Activated CD4-positive, alpha-beta T cell treated with anti-CD3 and anti-CD28 coated beads, Interleukin-2, amount 10 ng/mL, durations not matched to agents 24 days and 14 days (primary cell): ENCODE results near the gene GOLGA8B. TPM values are rescaled to one million over a fixed set of nuclear protein-coding genes. Genes with fewer than 3 reads are reported as not detected.
"Not testable (repeated sequence)": the region's sequence is repeated elsewhere in the genome, so short reads cannot be mapped to it uniquely, and the experiment has no call there.

Source experiments
- DNase-seq: peaks from one replicate; pipeline ENCODE4 v3.0.0; 2022
- H3K27ac Mint-ChIP-seq: one replicate; pipeline ENCODE4 v1.8.0; 2022; ENCODE audit warnings: mild to moderate bottlenecking, mixed read lengths
- H3K27me3 Mint-ChIP-seq: one replicate; pipeline ENCODE4 v1.8.0; 2022; ENCODE audit warnings: mixed read lengths
- H3K36me3 Mint-ChIP-seq: one replicate; pipeline ENCODE4 v1.8.0; 2022; ENCODE audit warnings: low read depth, mild to moderate bottlenecking, mixed read lengths
- H3K4me1 Mint-ChIP-seq: one replicate; pipeline ENCODE4 v1.8.0; 2021; ENCODE audit warnings: mixed read lengths
- H3K4me3 Mint-ChIP-seq: one replicate; pipeline ENCODE4 v1.8.0; 2022; ENCODE audit warnings: mild to moderate bottlenecking, moderate library complexity, mixed read lengths
- H3K9me3 Mint-ChIP-seq: one replicate; pipeline ENCODE4 v1.8.0; 2021; ENCODE audit warnings: mixed read lengths
- intact Hi-C: fragments of 100-400 bp; cut with micrococcal nuclease; formaldehyde crosslinking; loops from one replicate; pipeline ENCODE4 v1.15.1; 2023
- total RNA-seq: library from RNA; stranded (reverse); gene quantifications from 2 replicates; pipeline ENCODE4 v1.2.3, GENCODE V29; 2022

GOLGA8B gene
- total RNA-seq, result 210 and 234 TPM in 2 replicates

- intact Hi-C loops, result loop anchor here (1.0 to 10.0 kb wide), 3 partner anchors 146 to 519 kb away; partner anchors contain the start of genes EMC7, GOLGA8A and PGBD4
- H3K9me3 Mint-ChIP-seq, result no peaks in the 10 kb centered on the region
- peak within 1 kb of the TSS; percentile 92 for H3K27ac Mint-ChIP-seq
- H3K4me1 Mint-ChIP-seq, result peaks cover 44% of the 10 kb centered on the region
- H3K4me3 Mint-ChIP-seq, result peak within 1 kb of the TSS; percentile 95
- peaks cover 11% of the 10 kb centered on the region for H3K36me3 Mint-ChIP-seq
- H3K27me3 Mint-ChIP-seq, result peaks cover 12% of the 10 kb centered on the region
- peak; percentile 95 for DNase-seq
Observed at GRCh38 chr15:34583399-34584329, at the start of gene GOLGA8B. TSS of gene GOLGA8B (minus strand) at chr15:34583651. CDS start at chr15:34535912, 47,739 bp downstream.

- H3K36me3 Mint-ChIP-seq, H3K4me1 Mint-ChIP-seq, H3K27ac Mint-ChIP-seq, H3K9me3 Mint-ChIP-seq, intact Hi-C loops, DNase-seq, H3K4me3 Mint-ChIP-seq: not testable (repeated sequence)
- peaks cover 24% of the 10 kb centered on the region for H3K27me3 Mint-ChIP-seq
Observed at GRCh38 chr15:34633165-34633564, 49.7 kb upstream of the GOLGA8B start.

- H3K4me1 Mint-ChIP-seq, result no peaks in the 10 kb centered on the region
- no peaks in the 10 kb centered on the region for H3K36me3 Mint-ChIP-seq
- no peak overlapping the region for H3K4me3 Mint-ChIP-seq
- H3K27me3 Mint-ChIP-seq, result peaks cover 25% of the 10 kb centered on the region
- DNase-seq, result no peak
- H3K27ac Mint-ChIP-seq, result no peak overlapping the region
- intact Hi-C loops, result no loop called here
- peaks cover 8% of the 10 kb centered on the region for H3K9me3 Mint-ChIP-seq
Observed at GRCh38 chr15:34628577-34629152, 45.2 kb upstream of the GOLGA8B start.

GRCh38 chr15:34625007-34625406, 41.6 kb upstream of the GOLGA8B start:
- intact Hi-C loops, result no loop called here
- Mint-ChIP-seq H3K9me3 (no peaks in the 10 kb centered on the region), H3K27ac (no peak overlapping the region), H3K4me3 (no peak overlapping the region), H3K27me3 (peaks cover 31% of the 10 kb centered on the region), H3K4me1 (no peaks in the 10 kb centered on the region), H3K36me3 (no peaks in the 10 kb centered on the region)
- DNase-seq, result no peak

- H3K4me1 Mint-ChIP-seq, result no peaks in the 10 kb centered on the region
- H3K36me3 Mint-ChIP-seq, result no peaks in the 10 kb centered on the region
- no peak overlapping the region for H3K27ac Mint-ChIP-seq
- H3K27me3 Mint-ChIP-seq, result peaks cover 36% of the 10 kb centered on the region
- intact Hi-C loops, result no loop called here
- H3K4me3 Mint-ChIP-seq, result no peak overlapping the region
- DNase-seq, result no peak
- H3K9me3 Mint-ChIP-seq, result no peaks in the 10 kb centered on the region
Observed at GRCh38 chr15:34621675-34622074, 38.2 kb upstream of the GOLGA8B start.

GRCh38 chr15:34620814-34621213, 37.4 kb upstream of the GOLGA8B start:
- H3K4me3 Mint-ChIP-seq, result no peak overlapping the region
- intact Hi-C loops, result no loop called here
- H3K9me3 Mint-ChIP-seq, result no peaks in the 10 kb centered on the region
- H3K4me1 Mint-ChIP-seq, result no peaks in the 10 kb centered on the region
- no peak for DNase-seq
- H3K36me3 Mint-ChIP-seq, result no peaks in the 10 kb centered on the region
- H3K27me3 Mint-ChIP-seq, result peaks cover 38% of the 10 kb centered on the region
- H3K27ac Mint-ChIP-seq, result no peak overlapping the region

- no peaks in the 10 kb centered on the region for H3K9me3 Mint-ChIP-seq
- peaks cover 42% of the 10 kb centered on the region for H3K27me3 Mint-ChIP-seq
- H3K36me3 Mint-ChIP-seq, result no peaks in the 10 kb centered on the region
- H3K27ac Mint-ChIP-seq, result no peak overlapping the region
- intact Hi-C loops, result no loop called here
- DNase-seq, result no peak
- no peaks in the 10 kb centered on the region for H3K4me1 Mint-ChIP-seq
- H3K4me3 Mint-ChIP-seq, result no peak overlapping the region
Observed at GRCh38 chr15:34620142-34620541, 36.7 kb upstream of the GOLGA8B start.

- DNase-seq, result no peak
- no peak overlapping the region for H3K27ac Mint-ChIP-seq
- no peaks in the 10 kb centered on the region for H3K9me3 Mint-ChIP-seq
- intact Hi-C loops, result loop anchor here (5.0 kb wide), 1 partner anchor 303 kb away; no protein-coding TSS in a partner anchor
- no peaks in the 10 kb centered on the region for H3K4me1 Mint-ChIP-seq
- peaks cover 47% of the 10 kb centered on the region for H3K27me3 Mint-ChIP-seq
- no peak overlapping the region for H3K4me3 Mint-ChIP-seq
- no peaks in the 10 kb centered on the region for H3K36me3 Mint-ChIP-seq
Observed at GRCh38 chr15:34619151-34619550, 35.7 kb upstream of the GOLGA8B start.

- Mint-ChIP-seq H3K4me3 (no peak overlapping the region), H3K9me3 (no peaks in the 10 kb centered on the region), H3K36me3 (no peaks in the 10 kb centered on the region), H3K27ac (no peak overlapping the region), H3K4me1 (no peaks in the 10 kb centered on the region), H3K27me3 (peaks cover 53% of the 10 kb centered on the region)
- intact Hi-C loops, result loop anchor here (5.0 kb wide), 1 partner anchor 304 kb away; no protein-coding TSS in a partner anchor
- no peak for DNase-seq
Observed at GRCh38 chr15:34618073-34618472, 34.6 kb upstream of the GOLGA8B start.

- no peak overlapping the region for H3K27ac Mint-ChIP-seq
- intact Hi-C loops, result loop anchor here (5.0 kb wide), 1 partner anchor 306 kb away; no protein-coding TSS in a partner anchor
- H3K36me3 Mint-ChIP-seq, result no peaks in the 10 kb centered on the region
- no peak overlapping the region for H3K4me3 Mint-ChIP-seq
- no peaks in the 10 kb centered on the region for H3K4me1 Mint-ChIP-seq
- no peaks in the 10 kb centered on the region for H3K9me3 Mint-ChIP-seq
- H3K27me3 Mint-ChIP-seq, result peaks cover 60% of the 10 kb centered on the region
- no peak for DNase-seq
Observed at GRCh38 chr15:34616613-34617012, 33.2 kb upstream of the GOLGA8B start.

GRCh38 chr15:34613997-34614396, 30.5 kb upstream of the GOLGA8B start:
- H3K27me3 Mint-ChIP-seq, result peaks cover 57% of the 10 kb centered on the region
- DNase-seq, result no peak
- H3K36me3 Mint-ChIP-seq, result no peaks in the 10 kb centered on the region
- no peak overlapping the region for H3K27ac Mint-ChIP-seq
- H3K4me3 Mint-ChIP-seq, result no peak overlapping the region
- H3K9me3 Mint-ChIP-seq, result no peaks in the 10 kb centered on the region
- peaks cover 8% of the 10 kb centered on the region for H3K4me1 Mint-ChIP-seq
- intact Hi-C loops, result no loop called here

GRCh38 chr15:34613301-34613700, 29.9 kb upstream of the GOLGA8B start:
- H3K36me3 Mint-ChIP-seq, result no peaks in the 10 kb centered on the region
- intact Hi-C loops, result no loop called here

GRCh38 chr15:34610354-34610753, 26.9 kb upstream of the GOLGA8B start:
- intact Hi-C loops, result no loop called here
- Mint-ChIP-seq H3K36me3 (no peaks in the 10 kb centered on the region), H3K4me3 (no peak overlapping the region), H3K4me1 (peaks cover 8% of the 10 kb centered on the region), H3K27me3 (peaks cover 55% of the 10 kb centered on the region), H3K27ac (no peak overlapping the region), H3K9me3 (no peaks in the 10 kb centered on the region)
- no peak for DNase-seq

More at GRCh38 chr15:34613301-34613700, 29.9 kb upstream of the GOLGA8B start:
- no peak for DNase-seq
- Mint-ChIP-seq H3K27ac (no peak overlapping the region), H3K4me1 (peaks cover 8% of the 10 kb centered on the region), H3K27me3 (peaks cover 60% of the 10 kb centered on the region), H3K9me3 (no peaks in the 10 kb centered on the region), H3K4me3 (no peak overlapping the region)
